ENCODE measurements around the gene TYMS.

TYMS gene

DNA sequence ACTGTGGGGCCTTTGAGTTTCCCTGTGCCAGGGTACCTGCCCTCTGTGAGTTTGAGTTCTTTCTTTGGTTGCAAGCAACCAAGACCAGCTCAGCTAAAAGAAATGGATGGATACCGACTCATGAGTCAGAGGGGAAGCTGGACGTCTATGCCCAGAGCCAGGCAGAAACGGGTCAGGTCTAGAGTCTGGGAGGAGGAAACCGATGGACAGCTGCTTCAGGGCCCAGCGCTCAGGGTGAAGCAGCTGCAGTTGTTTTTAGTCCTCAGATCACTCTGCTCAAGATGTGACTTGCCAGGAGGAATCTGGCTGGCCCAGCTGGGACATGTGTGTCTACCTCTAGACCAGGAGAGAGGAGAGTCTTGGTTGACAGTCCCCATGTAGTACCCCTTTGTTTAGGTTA lies 10.1 kb upstream of the TYMS start:
- no peak for DNase-seq (ENCODE audit: low read depth in 2 of 2)

DNA sequence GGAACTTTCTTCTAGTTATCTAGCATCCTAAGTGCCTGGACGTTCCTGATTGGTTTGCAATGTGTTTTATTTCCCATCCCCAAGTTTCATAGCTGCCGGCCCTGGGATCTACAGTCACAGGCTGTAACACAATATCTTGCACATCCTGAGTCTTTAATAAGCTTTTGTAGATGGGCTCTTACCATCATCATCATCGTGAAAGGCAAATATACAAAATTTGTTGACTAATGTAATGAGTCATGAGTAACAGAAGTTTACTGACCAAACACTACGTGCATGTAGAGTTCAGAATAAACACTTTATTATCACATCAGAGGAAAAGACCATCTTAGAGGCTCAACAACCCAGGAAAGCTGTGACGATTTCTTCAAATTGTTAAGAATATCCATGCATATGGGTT lies 8.1 kb upstream of the TYMS start:
- no peak for DNase-seq (ENCODE audit: low read depth in 2 of 2)

DNA sequence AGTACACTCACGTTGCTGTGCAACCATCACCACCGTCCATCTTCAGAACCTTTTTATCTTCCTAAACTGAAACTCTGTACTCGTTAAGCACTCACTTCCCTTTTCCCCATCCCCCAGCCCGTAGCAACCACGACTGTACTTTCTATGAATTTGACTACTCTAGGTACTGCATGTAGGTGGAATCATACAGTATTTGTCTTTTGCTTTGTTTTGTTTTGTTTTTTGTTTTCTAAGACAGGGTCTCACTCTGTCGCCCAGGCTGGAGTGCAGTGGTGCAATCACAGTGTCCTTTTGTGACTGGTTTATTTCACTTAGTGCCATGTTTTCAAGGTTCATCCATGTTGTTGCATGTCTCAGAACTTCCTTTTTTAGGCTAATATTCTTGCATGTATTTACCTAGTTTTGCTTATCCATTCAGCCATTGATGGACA lies 7.0 kb upstream of the TYMS start:
- DNase-seq (ENCODE audit: low read depth in 2 of 2), result no peak

GRCh38 chr18:652131-652530 lies 5.3 kb upstream of the TYMS start:
- DNase-seq (ENCODE audit: low read depth in 2 of 2), result no peak

DNA sequence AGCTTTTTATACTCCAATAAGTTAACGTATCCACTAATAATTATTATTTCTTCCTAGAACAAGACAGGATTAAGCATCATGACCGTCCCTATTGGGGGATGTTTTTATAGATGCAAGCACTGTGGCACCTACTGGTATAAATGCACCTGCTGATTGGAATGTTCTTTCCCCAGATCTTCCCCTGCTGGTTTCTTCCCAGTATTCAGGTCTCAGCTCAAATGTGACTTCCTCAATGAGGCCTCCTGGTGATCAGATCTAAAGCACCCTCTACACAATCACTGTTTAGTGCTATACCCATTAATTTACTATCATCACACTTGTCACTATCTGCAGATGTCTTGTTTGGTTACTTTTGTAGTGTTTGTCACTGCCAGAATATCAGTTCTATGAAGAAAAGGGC lies 3.9 kb upstream of the TYMS start:
- DNase-seq (ENCODE audit: low read depth in 2 of 2), result no peak

- DNase-seq (ENCODE audit: low read depth in 2 of 2), result no peak
These were observed 2.9 kb upstream of the TYMS start for GRCh38 chr18:654601-655000.

- DNase-seq (ENCODE audit: low read depth in 2 of 2), result no peak
These were observed 2.0 kb upstream of the TYMS start for GRCh38 chr18:655445-655844.

DNA sequence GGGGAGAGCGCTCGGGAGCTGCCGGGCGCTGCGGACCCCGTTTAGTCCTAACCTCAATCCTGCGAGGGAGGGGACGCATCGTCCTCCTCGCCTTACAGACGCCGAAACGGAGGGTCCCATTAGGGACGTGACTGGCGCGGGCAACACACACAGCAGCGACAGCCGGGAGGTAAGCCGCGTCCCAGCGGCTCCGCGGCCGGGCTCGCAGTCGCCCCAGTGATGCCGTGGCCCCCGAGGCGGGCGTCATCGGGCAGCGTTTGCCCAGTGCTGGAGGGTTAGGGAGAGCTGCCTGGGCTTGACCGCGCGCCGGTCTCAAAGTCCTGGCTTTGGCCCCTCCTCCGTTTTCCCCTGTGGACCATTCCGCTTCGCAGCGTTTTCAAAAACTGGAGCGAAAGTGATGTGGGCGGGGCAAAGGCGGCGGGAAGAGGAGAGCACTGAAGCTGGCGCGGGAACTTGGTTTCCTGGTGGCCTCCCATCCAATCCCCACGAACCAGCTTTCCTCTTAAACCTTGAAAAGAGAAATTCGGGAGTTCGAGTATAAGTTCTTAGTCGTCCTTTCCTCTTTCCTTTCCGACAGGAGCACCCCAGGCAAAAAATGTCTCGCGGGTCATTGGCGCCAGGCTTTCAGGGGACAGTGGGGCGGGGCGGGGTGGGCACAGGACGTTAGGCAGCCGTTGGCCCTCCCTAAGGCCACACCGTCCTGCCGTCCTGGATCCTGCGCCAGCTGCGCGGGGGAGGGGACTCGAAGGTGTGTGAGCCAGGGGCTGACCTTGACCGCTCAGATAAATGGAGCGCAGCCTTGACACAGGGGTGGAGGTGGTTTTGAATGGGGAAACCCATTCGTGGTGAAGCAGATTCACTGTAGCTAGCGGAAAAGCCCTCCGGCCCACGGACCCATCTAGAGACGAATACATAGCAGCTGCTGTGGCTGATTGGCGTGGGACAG lies 821 bp downstream of the TYMS start:
- DNase-seq (ENCODE audit: low read depth in 2 of 2), result peak in 1 of 2 donors; percentile 25

- no peak for DNase-seq (ENCODE audit: low read depth in 2 of 2)
These were observed 1.6 kb downstream of the TYMS start for GRCh38 chr18:658947-659533.

- no peak for DNase-seq (ENCODE audit: low read depth in 2 of 2)
These were observed 2.1 kb downstream of the TYMS start for GRCh38 chr18:659597-659996.

- DNase-seq (ENCODE audit: low read depth in 2 of 2), result no peak
These were observed 4.7 kb downstream of the TYMS start for GRCh38 chr18:662197-662596.

GRCh38 chr18:666177-666576 lies 8.7 kb downstream of the TYMS start:
- no peak for DNase-seq (ENCODE audit: low read depth in 2 of 2)

- DNase-seq (ENCODE audit: low read depth in 2 of 2), result no peak
These were observed 9.2 kb downstream of the TYMS start for GRCh38 chr18:666628-667027.

DNA sequence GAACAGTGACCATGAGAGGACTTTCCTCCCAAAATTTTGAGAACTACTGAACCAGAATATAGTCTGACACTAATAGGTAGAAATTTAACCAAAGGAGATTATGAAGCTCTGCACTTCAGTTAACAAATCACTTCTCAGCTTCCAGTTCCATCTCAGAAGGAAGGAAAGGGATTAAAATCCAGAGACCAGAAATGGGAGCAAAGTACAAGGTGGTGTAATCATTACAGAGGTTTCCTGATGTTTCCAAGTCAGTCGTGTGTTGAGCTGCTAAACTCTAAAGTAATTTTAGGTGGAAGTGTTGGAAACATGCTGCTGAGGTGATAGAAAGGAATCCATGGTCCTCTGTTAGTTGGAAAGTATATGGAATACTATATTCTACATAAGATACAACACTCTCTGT lies 10.8 kb downstream of the TYMS start:
- no peak for DNase-seq (ENCODE audit: low read depth in 2 of 2)

GRCh38 chr18:669077-669476 lies 11.6 kb downstream of the TYMS start:
- DNase-seq (ENCODE audit: low read depth in 2 of 2), result no peak

- no peak for DNase-seq (ENCODE audit: low read depth in 2 of 2)
These were observed 13.1 kb downstream of the TYMS start for GRCh38 chr18:670522-670921.

DNA sequence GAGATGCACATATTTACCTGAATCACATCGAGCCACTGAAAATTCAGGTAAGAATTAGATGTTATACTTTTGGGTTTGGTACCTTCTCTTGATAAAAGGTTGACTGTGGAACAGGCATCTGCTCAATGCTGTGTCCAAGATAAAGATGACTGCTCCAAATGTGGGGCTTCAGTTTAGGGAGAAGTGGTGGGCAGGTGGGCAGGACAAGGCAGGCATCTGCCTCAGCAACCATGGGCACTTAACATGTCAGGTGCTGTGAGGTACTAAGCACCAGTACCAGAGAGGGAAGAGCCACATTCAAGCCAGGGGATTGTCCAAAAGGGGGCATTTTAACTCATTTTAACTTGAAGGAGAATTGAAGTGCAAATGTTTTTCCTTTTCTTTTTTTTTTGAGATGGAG lies 14.0 kb downstream of the TYMS start:
- DNase-seq (ENCODE audit: low read depth in 2 of 2), result no peak

GRCh38 chr18:673317-673716 lies 15.9 kb downstream of the TYMS start:
- no peak for DNase-seq (ENCODE audit: low read depth in 2 of 2)

GRCh38 chr18:673769-674168 lies 16.3 kb downstream of the TYMS start:
- no peak for DNase-seq (ENCODE audit: low read depth in 2 of 2)

DNA sequence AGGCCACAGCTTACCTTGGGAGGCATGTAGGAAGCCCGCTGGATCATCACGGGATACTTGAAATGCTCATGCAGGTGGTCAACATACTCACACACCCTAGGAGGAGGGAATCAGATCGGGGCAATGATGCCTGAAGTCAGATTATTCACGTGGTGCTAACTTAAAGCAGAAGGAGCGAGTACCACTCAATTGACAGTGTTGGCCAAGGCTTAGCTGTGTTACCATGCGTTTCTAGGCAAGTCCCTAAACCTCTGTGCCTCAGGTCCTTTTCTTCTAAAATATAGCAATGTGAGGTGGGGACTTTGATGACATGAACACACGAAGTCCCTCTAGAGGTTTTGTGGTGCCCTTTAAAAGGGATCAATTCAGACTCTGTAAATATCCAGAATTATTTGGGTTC lies 17.9 kb downstream of the TYMS start:
- DNase-seq (ENCODE audit: low read depth in 2 of 2), result no peak

- DNase-seq (ENCODE audit: low read depth in 2 of 2), result no peak
These were observed 18.6 kb downstream of the TYMS start for GRCh38 chr18:676069-676468.

GRCh38 chr18:676736-677135 lies 19.3 kb downstream of the TYMS start:
- no peak for DNase-seq (ENCODE audit: low read depth in 2 of 2)

DNA sequence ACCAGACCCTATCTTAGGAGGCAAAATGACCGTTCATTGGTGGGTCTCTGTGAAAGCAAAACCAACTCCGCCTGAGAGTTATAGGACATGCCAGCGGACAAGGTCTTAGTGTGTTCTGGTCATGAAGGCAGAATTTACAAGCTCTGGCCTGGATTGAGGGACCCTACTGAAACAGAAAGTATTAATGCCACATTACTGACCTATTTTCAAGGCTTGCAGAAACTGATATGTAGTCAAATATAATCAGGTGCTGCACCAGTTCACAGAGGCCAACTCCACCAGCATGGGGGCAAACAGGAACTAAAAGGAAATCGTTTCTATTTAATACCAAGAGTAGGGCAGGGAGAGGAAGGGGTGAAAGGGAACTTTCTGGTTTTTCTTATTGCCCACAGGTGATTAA lies 19.7 kb downstream of the TYMS start:
- no peak for DNase-seq (ENCODE audit: low read depth in 2 of 2)
